Glutamatergic neuron (in vitro differentiated cells): Measurements from ENCODE around the gene CDKL4. TPM values are rescaled to one million over a fixed set of nuclear protein-coding genes. Genes with fewer than 3 reads are reported as not detected.
"Not testable (repeated sequence)": the region's sequence is repeated elsewhere in the genome, so short reads cannot be mapped to it uniquely, and the experiment has no call there.

Source experiments
- DNase-seq: peaks from one replicate; pipeline ENCODE4 v3.0.0; 2022
- H3K27ac Mint-ChIP-seq: one replicate; pipeline ENCODE4 v1.8.0; 2020; ENCODE audit warnings: mild to moderate bottlenecking, mixed read lengths, inconsistent platforms; ENCODE audit not compliant: unreplicated experiment
- H3K27me3 Mint-ChIP-seq: one replicate; pipeline ENCODE4 v1.8.0; 2020; ENCODE audit warnings: mild to moderate bottlenecking, moderate library complexity, mixed read lengths, inconsistent platforms; ENCODE audit not compliant: unreplicated experiment
- H3K36me3 Mint-ChIP-seq: one replicate; pipeline ENCODE4 v1.8.0; 2020; ENCODE audit warnings: mild to moderate bottlenecking, mixed read lengths, inconsistent platforms; ENCODE audit not compliant: unreplicated experiment
- H3K4me1 Mint-ChIP-seq: one replicate; pipeline ENCODE4 v1.8.0; 2020; ENCODE audit warnings: mild to moderate bottlenecking, low read depth, mixed read lengths, inconsistent platforms; ENCODE audit not compliant: unreplicated experiment
- H3K4me3 Mint-ChIP-seq: one replicate; pipeline ENCODE4 v1.8.0; 2020; ENCODE audit warnings: mild to moderate bottlenecking, mixed read lengths, inconsistent platforms; ENCODE audit not compliant: unreplicated experiment
- H3K9me3 Mint-ChIP-seq: one replicate; pipeline ENCODE4 v1.8.0; 2020; ENCODE audit warnings: mild to moderate bottlenecking, moderate library complexity, mixed read lengths, inconsistent platforms; ENCODE audit not compliant: unreplicated experiment
- CTCF ChIP-seq: fragments of 200-600 bp; sonication (generic); IDR thresholded peaks from one replicate; pipeline ENCODE4 v1.5.0; 2021; ENCODE audit not compliant: partially characterized antibody, unreplicated experiment
- total RNA-seq: library from RNA; stranded (reverse); fragmentation: NEBNext Ultra II Directional; extraction: Animal tissue kit (Norgen Biotek cat#: 25700); gene quantifications from one replicate; pipeline ENCODE4 v1.2.1, GENCODE V29; 2021; ENCODE audit not compliant: unreplicated experiment

The CDKL4 gene
- total RNA-seq, 1 donor from 2014 or later = not detected

- Mint-ChIP-seq H3K27ac (no peak overlapping the region), H3K36me3 (no peaks in the 10 kb centered on the region), H3K27me3 (no peaks in the 10 kb centered on the region), H3K4me3 (no peak overlapping the region), H3K9me3 (no peaks in the 10 kb centered on the region), H3K4me1 (no peaks in the 10 kb centered on the region)
- no peak for TF ChIP-seq CTCF
- DNase-seq = no peak
These were observed 102.2 kb downstream of the CDKL4 start for GRCh38 chr2:39141334-39142271.

- DNase-seq = not testable (repeated sequence)
These were observed 102.8 kb downstream of the CDKL4 start for GRCh38 chr2:39140948-39141333.

DNA sequence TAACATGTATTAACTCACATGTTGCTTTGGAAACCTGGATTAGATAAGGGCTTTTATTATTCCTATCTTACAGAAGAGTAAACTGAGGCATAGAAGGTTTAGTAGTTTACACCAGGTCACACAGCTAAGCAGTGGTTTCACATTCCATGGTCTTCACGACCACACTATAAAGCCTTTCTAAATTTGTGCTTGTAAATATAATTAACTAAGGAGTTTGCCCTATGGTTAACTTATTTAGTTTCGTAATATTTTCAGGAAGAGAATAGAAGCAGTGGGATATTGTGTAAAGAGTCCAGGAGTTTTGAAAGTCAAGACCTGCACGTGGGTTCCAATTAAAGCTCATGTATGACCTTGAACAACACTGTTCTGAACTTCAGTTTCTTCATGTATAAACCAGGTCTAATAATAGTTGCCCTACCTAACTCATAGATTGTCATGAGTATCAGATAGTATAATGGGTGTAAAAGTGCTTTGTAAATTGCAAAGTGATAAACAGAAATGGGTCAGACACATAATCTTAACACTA is 103.4 kb downstream of the CDKL4 start:
- no peaks in the 10 kb centered on the region for H3K27me3 Mint-ChIP-seq
- H3K4me3 Mint-ChIP-seq = no peak overlapping the region
- no peaks in the 10 kb centered on the region for H3K36me3 Mint-ChIP-seq
- no peak for DNase-seq
- no peak overlapping the region for H3K27ac Mint-ChIP-seq
- no peaks in the 10 kb centered on the region for H3K9me3 Mint-ChIP-seq
- no peak for TF ChIP-seq CTCF
- H3K4me1 Mint-ChIP-seq = no peaks in the 10 kb centered on the region

More at GRCh38 chr2:39140948-39141333, 102.8 kb downstream of the CDKL4 start:
- H3K4me1 Mint-ChIP-seq, H3K27ac Mint-ChIP-seq, H3K27me3 Mint-ChIP-seq, H3K9me3 Mint-ChIP-seq, H3K4me3 Mint-ChIP-seq, H3K36me3 Mint-ChIP-seq: not testable (repeated sequence)

- H3K27ac Mint-ChIP-seq = no peak overlapping the region
- H3K27me3 Mint-ChIP-seq = no peaks in the 10 kb centered on the region
- no peak for DNase-seq
- TF ChIP-seq CTCF = no peak
- no peaks in the 10 kb centered on the region for H3K36me3 Mint-ChIP-seq
- H3K9me3 Mint-ChIP-seq = no peaks in the 10 kb centered on the region
- H3K4me1 Mint-ChIP-seq = no peaks in the 10 kb centered on the region
- no peak overlapping the region for H3K4me3 Mint-ChIP-seq
These were observed 104.1 kb downstream of the CDKL4 start for GRCh38 chr2:39139511-39140237.

GRCh38 chr2:39138837-39139211 is 104.9 kb downstream of the CDKL4 start:
- no peak for DNase-seq
- H3K9me3 Mint-ChIP-seq = no peaks in the 10 kb centered on the region
- H3K4me1 Mint-ChIP-seq = no peaks in the 10 kb centered on the region
- no peaks in the 10 kb centered on the region for H3K36me3 Mint-ChIP-seq
- H3K27ac Mint-ChIP-seq = no peak overlapping the region
- no peaks in the 10 kb centered on the region for H3K27me3 Mint-ChIP-seq
- TF ChIP-seq CTCF = no peak
- H3K4me3 Mint-ChIP-seq = no peak overlapping the region

GRCh38 chr2:39138187-39138836 is 105.5 kb downstream of the CDKL4 start:
- not testable (repeated sequence) for H3K27ac Mint-ChIP-seq, DNase-seq, H3K4me1 Mint-ChIP-seq, H3K27me3 Mint-ChIP-seq, H3K9me3 Mint-ChIP-seq, H3K36me3 Mint-ChIP-seq, H3K4me3 Mint-ChIP-seq
